Gastrocnemius medialis (tissue), 4 donors: ENCODE results near the gene ZC3H18. TPM values are rescaled to one million over a fixed set of nuclear protein-coding genes. Genes with fewer than 3 reads are reported as not detected.

Experiments used
- ATAC-seq, 2 donors: fragments of 150-250 bp; one replicate each; pipeline ENCODE4 v1.9.1; 2016
- DNase-seq, 2 donors: peaks; one replicate each; pipeline ENCODE4 v3.0.0-alpha.2; 2019
- H3K27ac ChIP-seq, 4 donors: fragments of 200-600 bp; sonication (generic); 1 replicate in 1 of 4; 2 replicates in 3 of 4; pipeline ENCODE4 v1.5.1; 2016 to 2018; ENCODE audit warnings: mild to moderate bottlenecking in 2 of 4, moderate library complexity in 1 of 4
- H3K27me3 ChIP-seq, 3 donors: fragments of 200-600 bp; sonication (generic) in 2 of 3; 1 replicate in 1 of 3; 2 replicates in 2 of 3; pipeline versions ENCODE4 v1.5.1 to v1.6.0; 2016 to 2019; ENCODE audit warnings: mild to moderate bottlenecking in 1 of 3, moderate library complexity in 1 of 3
- H3K36me3 ChIP-seq, 2 donors: fragments of 200-600 bp; sonication (generic) in 1 of 2; one replicate each; pipeline ENCODE4 v1.5.1; 2017 to 2018
- H3K4me1 ChIP-seq, 2 donors: fragments of 200-600 bp; sonication (generic) in 1 of 2; one replicate each; pipeline ENCODE4 v1.5.1; 2016 to 2017; ENCODE audit warnings: mild to moderate bottlenecking in 2 of 2
- H3K4me3 ChIP-seq, 4 donors: fragments of 200-600 bp; sonication (generic) in 3 of 4; 1 replicate in 1 of 4; 2 replicates in 3 of 4; pipeline ENCODE4 v1.5.1; 2016 to 2019; ENCODE audit warnings: mild to moderate bottlenecking in 2 of 4
- H3K9me3 ChIP-seq, 3 donors: fragments of 200-600 bp; sonication (generic) in 2 of 3; 1 replicate in 1 of 3; 2 replicates in 2 of 3; pipeline ENCODE4 v1.5.1; 2016 to 2019
- POLR2A ChIP-seq, 2 donors: fragments of 450-650 bp; IDR thresholded peaks; one replicate each; pipeline ENCODE4 v1.6.1; 2017; ENCODE audit warnings: antibody characterized with exemption in 2 of 2, mild to moderate bottlenecking in 2 of 2, moderate library complexity in 2 of 2
- in situ Hi-C, 4 donors: fragments of 200-750 bp; cut with MboI; loops; one replicate each; pipeline versions ENCODE4 v1.15.0 to v1.8.0; 2017; ENCODE audit warnings: low sequenced_read_pairs in 4 of 4
- intact Hi-C: fragments of 100-400 bp; cut with DNase I; formaldehyde crosslinking; loops from one replicate; pipeline ENCODE4 v1.15.1; 2023; ENCODE audit warnings: low total_unique reads
- total RNA-seq, 4 donors: library from RNA; depleted of rRNA; stranded (reverse); fragments of >200 nt; gene quantifications; one replicate each; pipeline versions ENCODE4 v1.1.0 to v1.2.3, GENCODE V29; 2016
- TF ChIP-seq, protein P1 (sequence below), 5 experiments: fragments of 450-650 bp in 3 of 5; fragments of 200-600 bp in 2 of 5; sonication (generic) in 2 of 5; IDR thresholded peaks in 4 of 5; conservative IDR thresholded peaks in 1 of 5; 1 replicate in 4 of 5; 2 replicates in 1 of 5; pipeline ENCODE4 v1.5.1; 2016 to 2019; ENCODE audit warnings: antibody characterized with exemption in 5 of 5, mild to moderate bottlenecking in 3 of 5, moderate library complexity in 3 of 5

Gene ZC3H18
- total RNA-seq, 4 donors from 2014 or later = 10.9 to 20.5 (median 18.4) TPM

DNA sequence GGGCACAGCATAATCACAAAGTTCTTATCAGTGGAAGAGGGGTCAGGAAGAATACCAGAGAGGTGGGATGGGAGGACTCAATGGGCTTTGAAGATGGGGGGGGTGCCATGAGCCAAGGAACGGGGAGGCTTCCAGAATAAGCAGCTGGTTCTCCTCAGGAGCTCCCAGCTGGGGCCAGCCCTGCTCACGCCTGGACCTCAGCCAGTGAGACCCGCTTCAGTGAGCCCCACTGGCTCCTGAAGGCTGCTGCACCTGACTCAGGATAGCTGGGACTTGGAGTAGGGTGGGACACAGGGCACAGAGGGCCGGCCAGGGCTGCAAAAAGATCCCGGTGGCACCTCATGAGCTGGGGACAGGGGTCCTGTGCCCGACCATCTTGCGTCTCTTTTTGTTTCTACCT lies 24.4 kb upstream of the ZC3H18 start:
- H3K4me1 ChIP-seq = no peaks in the 10 kb centered on the region
- no peak for ATAC-seq
- no peaks in the 10 kb centered on the region for H3K36me3 ChIP-seq
- in situ Hi-C loops = no loop called here
- intact Hi-C loops = no loop called here
- TF ChIP-seq, protein P1, sequence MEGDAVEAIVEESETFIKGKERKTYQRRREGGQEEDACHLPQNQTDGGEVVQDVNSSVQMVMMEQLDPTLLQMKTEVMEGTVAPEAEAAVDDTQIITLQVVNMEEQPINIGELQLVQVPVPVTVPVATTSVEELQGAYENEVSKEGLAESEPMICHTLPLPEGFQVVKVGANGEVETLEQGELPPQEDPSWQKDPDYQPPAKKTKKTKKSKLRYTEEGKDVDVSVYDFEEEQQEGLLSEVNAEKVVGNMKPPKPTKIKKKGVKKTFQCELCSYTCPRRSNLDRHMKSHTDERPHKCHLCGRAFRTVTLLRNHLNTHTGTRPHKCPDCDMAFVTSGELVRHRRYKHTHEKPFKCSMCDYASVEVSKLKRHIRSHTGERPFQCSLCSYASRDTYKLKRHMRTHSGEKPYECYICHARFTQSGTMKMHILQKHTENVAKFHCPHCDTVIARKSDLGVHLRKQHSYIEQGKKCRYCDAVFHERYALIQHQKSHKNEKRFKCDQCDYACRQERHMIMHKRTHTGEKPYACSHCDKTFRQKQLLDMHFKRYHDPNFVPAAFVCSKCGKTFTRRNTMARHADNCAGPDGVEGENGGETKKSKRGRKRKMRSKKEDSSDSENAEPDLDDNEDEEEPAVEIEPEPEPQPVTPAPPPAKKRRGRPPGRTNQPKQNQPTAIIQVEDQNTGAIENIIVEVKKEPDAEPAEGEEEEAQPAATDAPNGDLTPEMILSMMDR (IDR thresholded peaks at IDR 0.05 in 4 of 5, conservative IDR thresholded peaks at IDR 0.05 in 1 of 5) = no peak
- TF ChIP-seq POLR2A (IDR thresholded peaks at IDR 0.05) = no peak
- H3K4me3 ChIP-seq = no peak overlapping the region
- no peak for DNase-seq
- peaks cover 20 to 40% (median 27%) of the 10 kb centered on the region in 3 donors for H3K27me3 ChIP-seq
- H3K9me3 ChIP-seq = peaks cover 0 to 6% (median 0%) of the 10 kb centered on the region in 3 donors
- no peak overlapping the region for H3K27ac ChIP-seq

DNA sequence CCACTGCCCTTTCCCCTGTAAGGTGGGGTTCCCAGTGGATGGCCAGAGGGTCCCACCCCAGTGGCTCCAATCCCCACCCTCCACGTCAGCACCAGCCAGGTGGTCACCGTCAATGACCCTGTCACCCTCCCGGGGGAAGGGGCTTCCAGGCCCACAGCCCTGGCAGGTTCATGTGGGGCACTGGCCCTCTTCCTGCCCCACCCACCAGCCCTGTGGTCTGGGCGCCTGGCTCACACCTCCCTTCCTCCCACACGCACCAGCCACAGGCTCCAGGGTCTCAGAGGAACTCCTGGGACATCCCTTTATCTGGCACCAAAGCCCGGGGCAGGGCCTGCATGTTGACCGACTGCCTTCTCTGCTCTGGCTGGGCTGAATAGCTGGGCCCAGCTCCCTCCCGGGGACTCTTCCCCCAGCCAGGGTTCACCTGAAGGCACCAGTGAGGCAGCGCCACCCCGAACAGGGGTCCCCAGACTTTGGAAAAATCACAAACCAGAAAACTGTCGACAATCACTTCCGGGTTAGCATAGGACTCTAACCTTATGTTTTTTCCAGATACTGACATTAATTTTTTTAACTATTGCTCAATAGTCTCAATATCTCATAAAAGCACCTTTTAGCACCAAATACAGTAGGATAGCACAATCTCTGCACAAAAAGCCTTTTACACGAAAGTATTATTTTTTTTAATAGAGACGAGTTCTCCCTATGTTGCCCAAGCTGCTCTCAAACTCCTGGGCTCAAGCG lies 21.9 kb upstream of the ZC3H18 start:
- H3K4me3 ChIP-seq = no peak overlapping the region
- no peaks in the 10 kb centered on the region for H3K9me3 ChIP-seq
- in situ Hi-C loops (no loop called here), intact Hi-C loops (no loop called here)
- DNase-seq = no peak
- no peak for TF ChIP-seq POLR2A (IDR thresholded peaks at IDR 0.05)
- peaks cover 8 to 19% (median 11%) of the 10 kb centered on the region in 3 donors for H3K27me3 ChIP-seq
- H3K36me3 ChIP-seq = no peaks in the 10 kb centered on the region
- H3K4me1 ChIP-seq = no peaks in the 10 kb centered on the region
- ATAC-seq = no peak
- H3K27ac ChIP-seq = no peak overlapping the region

DNA sequence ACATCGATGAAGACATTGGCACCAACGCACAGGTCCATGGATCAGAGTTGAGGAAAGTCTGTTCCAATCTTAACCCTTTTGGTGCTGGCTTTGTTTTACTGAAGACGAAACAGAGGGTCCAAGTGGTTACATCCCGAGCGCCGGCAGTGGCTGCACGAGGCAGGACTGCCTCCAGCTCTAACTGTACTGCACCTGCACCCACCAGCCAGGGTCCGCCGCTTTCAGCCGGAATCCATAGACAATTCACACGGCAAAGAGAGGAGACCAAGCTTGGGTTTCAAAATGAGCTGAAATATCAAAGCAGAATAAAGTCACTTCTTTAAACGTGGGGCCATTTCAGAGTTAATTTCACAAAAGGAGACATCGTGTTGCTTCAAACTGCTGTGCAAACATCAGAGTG lies 21.2 kb upstream of the ZC3H18 start:
- Histone ChIP-seq H3K36me3 (no peaks in the 10 kb centered on the region), H3K27ac (no peak overlapping the region), H3K9me3 (no peaks in the 10 kb centered on the region), H3K27me3 (peaks cover 4 to 19% (median 8%) of the 10 kb centered on the region in 3 donors), H3K4me3 (no peak overlapping the region), H3K4me1 (no peaks in the 10 kb centered on the region)
- DNase-seq (no peak), ATAC-seq (no peak)
- intact Hi-C loops (no loop called here), in situ Hi-C loops (no loop called here)
- TF ChIP-seq, protein P1 (IDR thresholded peaks at IDR 0.05 in 4 of 5, conservative IDR thresholded peaks at IDR 0.05 in 1 of 5) = no peak
- no peak for TF ChIP-seq POLR2A (IDR thresholded peaks at IDR 0.05)

DNA sequence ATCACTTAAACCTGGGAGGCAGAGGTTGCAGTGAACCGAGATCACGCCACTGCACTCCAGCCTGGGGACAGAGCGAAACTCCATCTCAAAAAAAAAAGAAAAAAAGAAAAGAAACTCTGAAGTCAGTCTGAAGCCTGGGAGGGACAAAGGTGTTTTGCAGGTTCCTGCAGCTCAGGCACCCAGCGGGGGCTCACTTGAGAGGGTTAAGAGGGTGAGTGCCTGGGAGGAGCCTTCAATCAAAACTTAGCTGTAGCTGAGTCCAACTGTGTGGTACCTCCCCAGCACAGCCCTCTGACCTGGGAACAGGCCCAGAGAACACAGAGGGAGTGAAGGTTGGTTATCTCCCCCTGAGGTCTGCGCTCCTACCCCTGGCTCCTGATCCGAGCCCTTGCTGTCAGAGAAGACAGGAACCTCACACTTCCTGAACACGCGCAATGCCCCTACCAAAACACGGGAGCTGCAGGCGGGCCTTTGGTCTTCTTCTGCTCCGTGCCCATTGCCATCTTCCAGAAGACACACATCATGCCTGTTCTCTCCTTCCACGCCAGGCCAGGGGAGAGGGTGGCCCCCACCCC lies 20.4 kb upstream of the ZC3H18 start:
- DNase-seq = no peak
- Histone ChIP-seq H3K9me3 (no peaks in the 10 kb centered on the region), H3K4me1 (no peaks in the 10 kb centered on the region), H3K27me3 (peaks cover 0 to 18% (median 8%) of the 10 kb centered on the region in 3 donors), H3K27ac (no peak overlapping the region), H3K36me3 (no peaks in the 10 kb centered on the region), H3K4me3 (no peak overlapping the region)
- no peak for ATAC-seq
- TF ChIP-seq, protein P1 (IDR thresholded peaks at IDR 0.05 in 4 of 5, conservative IDR thresholded peaks at IDR 0.05 in 1 of 5) = no peak
- TF ChIP-seq POLR2A (IDR thresholded peaks at IDR 0.05) = no peak
- in situ Hi-C loops = loop anchor here in 2 of 4 donors (25.0 kb wide), 2 partner anchors 112 to 787 kb away; partner anchors contain the start of gene KLHDC4 (in 1 of the 2)
- intact Hi-C loops = no loop called here

DNA sequence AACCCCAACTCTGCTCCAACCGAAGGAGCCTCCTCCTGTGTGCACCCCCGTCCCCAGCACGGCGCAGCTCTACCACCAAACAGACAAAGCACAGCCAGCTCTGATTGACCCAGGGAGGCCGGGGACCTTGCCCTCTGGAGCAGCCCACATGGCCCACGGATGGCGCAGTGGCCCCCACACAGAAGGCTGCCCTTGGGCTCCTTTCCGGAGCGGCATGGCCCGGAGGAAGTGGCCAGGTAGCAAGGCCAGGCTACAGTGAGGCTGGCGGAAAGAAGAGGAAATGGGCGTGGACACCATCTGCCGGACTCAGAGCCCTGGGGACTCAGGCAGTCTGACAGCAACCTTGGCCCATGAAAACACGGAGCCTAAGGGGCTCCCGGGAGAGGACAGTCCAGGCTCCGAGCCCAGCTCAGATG lies 19.9 kb upstream of the ZC3H18 start:
- no peaks in the 10 kb centered on the region for H3K4me1 ChIP-seq
- TF ChIP-seq, protein P1 (IDR thresholded peaks at IDR 0.05 in 4 of 5, conservative IDR thresholded peaks at IDR 0.05 in 1 of 5) = no peak
- TF ChIP-seq POLR2A (IDR thresholded peaks at IDR 0.05) = no peak
- intact Hi-C loops = no loop called here
- ATAC-seq (no peak), DNase-seq (no peak)
- no peak overlapping the region for H3K4me3 ChIP-seq
- H3K27ac ChIP-seq = no peak overlapping the region
- no peaks in the 10 kb centered on the region for H3K9me3 ChIP-seq
- H3K27me3 ChIP-seq = peaks cover 2 to 19% (median 11%) of the 10 kb centered on the region in 3 donors
- in situ Hi-C loops = loop anchor here in 2 of 4 donors (25.0 kb wide), 2 partner anchors 113 to 788 kb away; partner anchors contain the start of gene KLHDC4 (in 1 of the 2)
- no peaks in the 10 kb centered on the region for H3K36me3 ChIP-seq
